Gastrocnemius medialis (tissue), 4 donors: ENCODE data around the gene TIAM2.

Experiments
- CTCF ChIP-seq, 5 experiments: fragments of 450-650 bp in 3 of 5; fragments of 200-600 bp in 2 of 5; sonication (generic) in 2 of 5; IDR thresholded peaks in 4 of 5; conservative IDR thresholded peaks in 1 of 5; 1 replicate in 4 of 5; 2 replicates in 1 of 5; pipeline ENCODE4 v1.5.1; 2016 to 2019; ENCODE audit warnings: antibody characterized with exemption in 5 of 5, mild to moderate bottlenecking in 3 of 5, moderate library complexity in 3 of 5
- POLR2A ChIP-seq, 2 donors: fragments of 450-650 bp; IDR thresholded peaks; one replicate each; pipeline ENCODE4 v1.6.1; 2017; ENCODE audit warnings: antibody characterized with exemption in 2 of 2, mild to moderate bottlenecking in 2 of 2, moderate library complexity in 2 of 2

- TF ChIP-seq POLR2A (IDR thresholded peaks at IDR 0.05) (no peak), CTCF (IDR thresholded peaks at IDR 0.05 in 4 of 5, conservative IDR thresholded peaks at IDR 0.05 in 1 of 5) (no peak)
Observed at GRCh38 chr6:155165029-155165710, 170.1 kb downstream of the TIAM2 start.
